ENCODE results near the gene SEL1L2.

The SEL1L2 gene

DNA sequence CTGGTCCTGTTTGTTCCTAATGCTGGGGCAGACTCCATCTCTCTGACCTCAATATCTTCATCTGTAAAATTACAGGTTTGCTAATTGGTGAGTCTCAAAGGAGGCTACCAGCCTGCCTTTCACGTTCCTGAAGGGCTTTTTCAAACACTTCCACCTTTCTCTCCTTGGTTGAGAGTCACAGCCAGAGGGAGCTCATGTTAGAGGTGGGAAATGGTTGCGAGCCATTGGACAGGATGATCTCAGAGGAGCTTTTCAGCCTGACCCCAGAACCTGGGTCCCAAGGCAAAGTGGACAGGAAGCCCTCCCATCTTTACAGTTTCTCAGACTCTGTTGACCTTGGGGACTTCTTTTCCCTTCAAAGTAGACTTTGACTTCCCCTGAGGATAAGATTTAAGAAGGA is 168.0 kb downstream of the SEL1L2 start:
- in situ Hi-C loops (cut with MboI; ENCODE audit: low sequenced_read_pairs) = loop anchor here (10.0 kb wide), 1 partner anchor 132 kb away; no protein-coding TSS in a partner anchor

DNA sequence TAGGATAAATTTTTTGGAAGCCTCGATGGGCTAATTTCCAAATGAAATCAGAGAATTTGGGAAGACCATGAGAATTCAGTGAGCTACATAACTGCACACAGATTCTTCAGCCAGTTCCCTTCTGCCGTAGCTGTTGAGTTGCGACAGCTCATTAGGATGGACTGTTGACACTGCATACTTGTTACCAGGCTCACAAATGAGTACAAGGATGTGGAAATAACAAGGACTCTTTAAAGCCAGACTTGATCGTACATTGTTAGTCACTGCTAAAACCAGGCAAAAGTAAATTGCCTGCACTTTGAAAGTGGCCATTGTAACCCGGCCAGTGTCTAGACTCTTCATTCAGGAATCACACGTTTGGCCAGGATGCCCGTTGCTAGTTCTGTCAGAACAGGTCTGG is 168.5 kb downstream of the SEL1L2 start:
- in situ Hi-C loops (cut with MboI; ENCODE audit: low sequenced_read_pairs) = loop anchor here (10.0 kb wide), 1 partner anchor 133 kb away; no protein-coding TSS in a partner anchor

DNA sequence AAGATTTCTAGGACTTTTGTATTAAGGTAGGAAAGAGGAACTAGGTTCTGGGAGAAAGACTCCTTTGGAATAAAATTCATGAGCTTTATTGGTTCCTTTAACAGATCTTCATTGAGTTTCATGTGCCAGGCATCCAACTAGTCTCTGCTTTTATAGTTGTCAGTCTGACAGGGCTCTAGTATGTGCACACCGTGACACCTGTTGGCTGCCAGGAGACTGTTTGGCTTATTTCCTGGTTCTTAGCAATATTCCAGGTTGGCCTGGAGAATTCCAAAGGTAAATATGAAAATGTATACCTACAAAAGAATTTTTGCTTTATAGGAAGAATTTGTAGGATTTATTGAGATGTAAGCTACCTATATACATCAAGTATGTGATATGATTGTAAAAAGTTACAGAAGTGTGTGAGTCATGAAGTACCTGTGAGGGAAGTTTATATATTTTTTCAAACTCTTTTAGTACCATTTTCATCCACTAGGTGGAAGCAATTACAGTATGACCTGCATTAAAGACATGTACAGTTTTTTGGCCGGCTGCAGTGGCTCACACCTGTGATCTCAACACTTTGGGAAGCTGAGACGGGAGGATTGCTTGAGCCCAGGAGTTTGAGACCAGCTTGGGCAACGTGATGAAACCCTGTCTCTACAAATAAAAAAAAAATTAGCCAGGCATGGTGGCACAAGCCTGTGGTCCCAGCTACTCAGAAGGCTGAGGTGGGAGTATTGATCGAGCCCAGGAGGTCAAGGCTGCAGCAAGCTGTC is 170.3 kb downstream of the SEL1L2 start:
- in situ Hi-C loops (cut with MboI; ENCODE audit: low sequenced_read_pairs) = loop anchor here (10.0 kb wide), 2 partner anchors 135 to 235 kb away; no protein-coding TSS in a partner anchor

DNA sequence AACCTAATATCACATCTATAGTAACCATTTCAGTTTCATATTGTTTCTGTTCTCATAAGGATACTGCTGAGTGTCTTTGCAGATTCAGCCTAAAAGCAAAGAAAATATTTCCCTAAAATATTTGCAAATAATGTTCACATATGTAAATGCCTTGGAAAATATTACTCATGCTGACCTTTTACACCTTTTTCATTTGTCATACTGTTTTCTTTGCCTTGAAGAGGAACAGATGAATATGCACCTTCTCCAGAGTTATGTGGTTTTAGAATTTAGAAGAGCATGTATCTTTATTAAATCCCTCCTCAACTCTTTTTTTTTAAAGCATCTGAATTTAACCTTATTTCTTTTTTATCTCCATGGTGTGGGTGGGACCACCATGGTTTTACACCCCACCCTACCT is 173.1 kb downstream of the SEL1L2 start:
- in situ Hi-C loops (cut with MboI; ENCODE audit: low sequenced_read_pairs) = loop anchor here (10.0 kb wide), 1 partner anchor 237 kb away; no protein-coding TSS in a partner anchor

DNA sequence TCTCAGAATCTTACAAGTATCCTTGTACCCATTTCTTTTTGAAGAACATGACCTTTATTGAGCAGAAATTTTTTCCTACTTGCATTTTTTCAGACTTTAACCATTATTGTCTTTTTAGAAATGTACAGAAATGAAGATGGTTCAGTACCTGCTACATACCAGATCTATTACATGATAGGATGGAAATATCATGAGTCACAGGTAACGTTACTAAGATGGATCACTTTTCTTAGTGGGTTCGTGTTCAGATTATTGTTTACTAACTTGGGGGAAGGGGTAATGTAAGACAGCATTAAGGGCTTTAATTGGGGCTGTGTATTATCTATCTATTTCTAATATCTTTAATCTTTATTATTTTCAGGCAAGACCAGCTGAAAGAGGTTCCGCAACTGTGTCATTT is 173.7 kb downstream of the SEL1L2 start:
- in situ Hi-C loops (cut with MboI; ENCODE audit: low sequenced_read_pairs) = loop anchor here (10.0 kb wide), 1 partner anchor 238 kb away; no protein-coding TSS in a partner anchor

DNA sequence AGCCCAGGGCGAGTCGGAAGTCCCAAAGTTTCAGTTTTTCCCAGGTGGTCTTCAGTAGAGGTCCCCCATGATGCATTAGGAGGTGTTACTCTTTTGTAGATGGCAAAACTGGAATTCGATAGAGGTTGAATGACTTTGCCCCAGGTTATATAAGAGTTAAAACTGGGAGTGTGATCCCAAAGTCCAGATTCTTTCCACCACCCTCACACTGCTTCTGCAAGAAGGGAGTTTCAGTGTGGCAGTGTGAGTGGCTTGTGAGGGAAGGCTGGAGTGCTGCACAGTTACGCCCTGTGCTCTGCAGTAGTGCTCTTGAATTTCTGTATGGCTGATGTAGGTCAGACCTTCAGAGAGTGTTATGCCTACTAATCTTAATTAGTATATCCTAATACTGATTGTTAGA is 175.7 kb downstream of the SEL1L2 start:
- in situ Hi-C loops (cut with MboI; ENCODE audit: low sequenced_read_pairs) = loop anchor here (10.0 kb wide), 1 partner anchor 240 kb away; no protein-coding TSS in a partner anchor

DNA sequence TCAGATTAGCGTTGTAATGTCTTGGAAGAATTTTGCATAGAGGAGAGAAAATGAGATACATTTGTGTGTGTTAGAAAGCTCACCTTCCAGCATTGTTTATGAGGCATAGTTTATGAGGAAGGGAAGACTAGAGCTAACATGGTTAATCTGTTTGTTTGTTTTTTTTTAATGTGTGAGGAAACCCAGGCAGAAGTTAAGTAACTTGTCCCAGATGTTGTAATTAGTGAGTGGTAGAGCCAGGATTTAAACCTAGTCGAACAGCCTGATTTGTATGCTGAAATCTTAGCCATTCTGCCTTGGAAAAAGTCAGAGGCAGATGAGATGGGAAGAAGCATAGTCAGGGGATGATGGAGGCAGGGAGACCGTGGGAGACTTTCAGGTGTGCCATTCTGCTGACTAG is 176.5 kb downstream of the SEL1L2 start:
- in situ Hi-C loops (cut with MboI; ENCODE audit: low sequenced_read_pairs) = loop anchor here (10.0 kb wide), 1 partner anchor 241 kb away; no protein-coding TSS in a partner anchor

DNA sequence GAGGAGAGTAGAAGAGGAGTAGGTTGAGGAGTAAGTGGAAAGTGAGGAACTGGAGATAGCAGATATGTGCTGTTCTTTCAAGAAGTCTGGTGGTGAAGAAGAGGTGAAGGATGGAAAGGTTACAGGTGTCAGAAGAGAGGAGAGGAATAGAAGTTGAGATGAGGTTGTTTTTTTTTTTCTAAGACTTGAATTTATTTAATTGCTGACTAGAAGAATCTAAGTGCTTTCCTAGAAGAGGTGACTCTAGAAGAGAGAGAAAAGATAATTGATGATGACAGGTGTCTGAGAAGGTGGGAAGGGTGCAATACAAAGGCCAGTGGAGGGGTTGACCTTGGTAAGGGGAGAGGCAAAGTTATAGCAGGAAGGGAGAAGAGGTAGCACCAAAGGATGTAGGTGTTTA is 180.0 kb downstream of the SEL1L2 start:
- in situ Hi-C loops (cut with MboI; ENCODE audit: low sequenced_read_pairs) = loop anchor here (10.0 kb wide), 1 partner anchor 244 kb away; no protein-coding TSS in a partner anchor

DNA sequence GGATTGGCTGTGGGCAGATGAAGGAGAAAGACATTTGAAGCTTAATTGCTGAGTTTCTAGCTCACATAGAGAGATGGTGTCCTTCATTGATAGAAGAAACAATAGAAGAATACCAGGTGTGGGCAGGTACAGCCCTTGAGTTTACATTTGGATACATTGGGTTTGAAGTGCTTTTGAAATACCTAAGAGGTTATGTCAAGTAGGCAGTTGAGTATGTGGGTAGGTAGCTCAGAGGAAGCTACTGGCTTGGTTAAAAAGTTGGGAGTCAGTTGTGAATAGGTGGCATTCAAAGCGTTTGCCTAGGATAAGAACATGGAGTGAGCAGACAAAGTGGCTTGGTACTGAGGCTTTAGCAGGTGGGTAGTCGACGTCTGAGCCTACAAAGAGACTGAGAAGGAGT is 180.6 kb downstream of the SEL1L2 start:
- in situ Hi-C loops (cut with MboI; ENCODE audit: low sequenced_read_pairs) = loop anchor here (10.0 kb wide), 1 partner anchor 245 kb away; no protein-coding TSS in a partner anchor

DNA sequence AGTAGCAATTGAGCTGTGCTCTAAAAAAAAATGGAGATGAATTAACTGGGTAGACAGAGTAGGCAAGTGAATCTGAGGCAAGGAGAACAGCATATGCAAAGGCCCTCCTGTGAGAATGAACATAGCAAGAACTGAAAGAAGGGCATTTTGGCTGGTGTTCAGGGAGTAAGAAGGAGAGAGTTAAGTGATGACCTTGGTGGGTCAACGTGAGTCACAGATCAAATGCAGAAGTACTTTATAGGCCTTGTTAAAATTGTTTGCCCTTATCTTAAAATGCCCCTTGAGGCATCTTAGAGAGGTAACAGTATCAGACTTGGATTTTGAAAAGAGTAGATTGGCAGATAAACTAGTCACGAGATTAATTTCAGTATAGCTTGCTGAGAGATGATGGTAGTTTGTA is 181.0 kb downstream of the SEL1L2 start:
- in situ Hi-C loops (cut with MboI; ENCODE audit: low sequenced_read_pairs) = no loop called here

DNA sequence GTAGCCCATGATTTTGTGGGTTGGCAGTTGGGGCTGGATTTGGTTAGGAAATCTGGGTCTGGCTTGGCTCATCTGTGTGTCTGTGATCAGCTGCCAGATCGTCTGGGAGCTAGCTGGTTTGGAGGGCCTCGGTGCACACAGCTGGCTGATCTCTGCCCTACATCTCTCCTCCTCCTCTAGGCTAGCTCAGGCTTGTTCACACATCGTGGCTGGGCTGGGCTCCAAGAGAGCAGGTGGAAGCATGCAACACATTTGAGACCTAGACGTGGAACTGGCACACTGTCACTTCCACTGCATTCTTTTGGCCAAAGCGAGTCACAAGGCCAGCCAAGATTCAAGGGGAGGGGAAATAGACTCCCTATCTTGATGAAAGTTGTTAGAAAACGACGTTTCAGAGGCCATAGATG is 189.7 kb downstream of the SEL1L2 start:
- in situ Hi-C loops (cut with MboI; ENCODE audit: low sequenced_read_pairs) = no loop called here

DNA sequence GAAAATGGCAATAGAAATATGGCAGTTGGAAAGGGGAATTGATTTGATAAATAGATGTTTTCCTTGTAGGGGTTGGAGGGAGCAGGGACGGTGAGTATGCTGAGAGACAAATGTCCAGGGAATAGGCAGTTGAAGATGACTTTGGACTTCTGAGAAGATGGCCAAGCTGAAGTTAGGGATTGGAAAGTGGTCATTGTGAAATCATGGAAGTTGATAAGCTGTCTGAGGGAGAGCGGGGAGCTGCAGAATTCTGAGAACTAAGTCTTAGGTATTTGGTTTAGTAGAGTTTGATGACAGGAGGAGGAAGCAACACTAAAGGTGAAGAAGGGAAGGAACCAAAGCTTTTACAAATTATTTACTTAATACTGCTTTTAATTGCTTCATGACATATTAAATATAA is 190.4 kb downstream of the SEL1L2 start:
- in situ Hi-C loops (cut with MboI; ENCODE audit: low sequenced_read_pairs) = no loop called here
